GM19328 (cell line): Measurements from ENCODE around the gene PLA2G4B.
"Not testable (repeated sequence)": the region's sequence is repeated elsewhere in the genome, so short reads cannot be mapped to it uniquely, and the experiment has no call there.

Source experiments
- ATAC-seq: cut with Tn5 transposase; IDR thresholded peaks from one replicate; pipeline ENCODE4 v1.9.1; 2021; ENCODE audit warnings: mild to moderate bottlenecking, moderate library complexity; ENCODE audit not compliant: unreplicated experiment

The PLA2G4B gene

GRCh38 chr15:41825572-41826535 is 12.8 kb upstream of the PLA2G4B start:
- no peak for ATAC-seq

DNA sequence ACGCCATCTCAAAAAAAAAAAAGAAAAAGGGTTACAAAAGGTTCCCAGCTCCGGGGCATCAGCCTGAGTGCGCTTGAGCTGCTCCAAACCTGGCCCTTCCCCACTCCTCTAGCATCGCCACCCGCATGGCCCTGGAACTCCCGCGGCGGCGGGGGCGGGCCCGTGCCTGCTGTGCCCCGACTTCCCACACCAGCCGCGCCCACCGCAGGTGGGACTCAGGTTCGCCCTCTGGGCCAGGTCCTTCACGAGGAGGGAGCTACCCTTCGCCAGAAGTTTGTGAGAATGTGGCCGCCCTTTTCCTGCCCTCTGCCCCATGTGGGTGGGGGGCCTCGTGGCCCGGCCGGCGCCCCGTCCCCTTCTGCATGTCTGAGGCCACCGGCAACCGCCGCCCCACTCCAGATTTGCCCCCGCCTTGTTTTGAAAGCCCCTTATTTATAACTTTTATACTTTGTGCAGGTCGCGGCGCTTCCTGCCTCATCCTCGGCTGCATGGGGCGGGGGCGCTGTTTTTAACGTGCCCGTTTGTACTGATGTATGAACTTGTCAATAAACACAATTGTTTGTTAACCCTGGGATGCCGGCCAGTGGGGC is 11.3 kb upstream of the PLA2G4B start:
- peak; percentile 7 for ATAC-seq

GRCh38 chr15:41827880-41828806 is 10.5 kb upstream of the PLA2G4B start, which contains the start of gene JMJD7:
TSS of gene JMJD7 (plus strand) at chr15:41828092. CDS start at chr15:41828125, 33 bp downstream.
- ATAC-seq = peak; percentile 78

GRCh38 chr15:41828807-41829141 is 9.9 kb upstream of the PLA2G4B start:
- no peak for ATAC-seq

- ATAC-seq = no peak
Measured at GRCh38 chr15:41829959-41830646, 8.5 kb upstream of the PLA2G4B start.

- not testable (repeated sequence) for ATAC-seq
Measured at GRCh38 chr15:41831291-41831690, 7.4 kb upstream of the PLA2G4B start.

GRCh38 chr15:41832208-41832607 is 6.4 kb upstream of the PLA2G4B start:
- no peak for ATAC-seq

GRCh38 chr15:41832875-41833274 is 5.8 kb upstream of the PLA2G4B start:
- ATAC-seq = no peak

DNA sequence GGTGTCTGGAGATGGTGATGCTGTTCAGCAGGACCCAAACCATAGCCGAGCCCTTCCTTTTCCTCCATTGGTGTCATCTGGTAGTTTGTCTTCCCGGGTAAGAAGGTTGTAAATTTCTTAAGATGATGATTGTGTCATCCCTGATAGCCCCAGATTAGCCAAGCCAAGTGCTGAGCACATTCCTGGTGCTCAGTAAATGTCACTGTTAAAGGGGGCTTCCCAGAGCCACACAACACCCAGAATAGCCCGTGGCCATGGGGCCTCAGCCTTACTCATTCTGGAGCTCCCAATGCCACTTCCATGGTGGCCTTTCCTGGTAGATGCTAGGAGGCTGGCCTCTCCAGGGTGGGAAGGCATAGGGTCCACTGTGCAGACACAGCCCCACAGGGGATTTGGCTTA is 4.6 kb upstream of the PLA2G4B start:
- ATAC-seq = no peak

DNA sequence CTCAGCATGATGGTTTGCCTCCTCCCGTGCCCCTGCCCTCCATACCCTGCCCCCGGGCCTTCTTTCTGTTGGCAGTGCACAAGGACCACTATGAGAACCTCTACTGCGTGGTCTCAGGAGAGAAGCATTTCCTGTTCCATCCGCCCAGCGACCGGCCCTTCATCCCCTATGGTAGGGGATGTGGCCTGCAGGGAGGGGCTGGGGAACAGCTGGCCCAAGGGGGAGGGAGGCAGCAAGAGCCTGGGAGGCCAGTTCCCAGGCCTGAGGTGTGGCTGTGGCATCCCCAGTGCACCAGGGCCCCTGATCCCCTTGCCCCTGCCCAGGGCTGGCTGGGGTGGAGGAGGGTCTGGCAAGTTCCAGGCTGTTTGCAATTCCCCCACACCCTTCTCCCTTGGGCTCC is 2.6 kb upstream of the PLA2G4B start:
- no peak for ATAC-seq

GRCh38 chr15:41836713-41837454 is 1.8 kb upstream of the PLA2G4B start:
- no peak for ATAC-seq

GRCh38 chr15:41839781-41840491 is 1.3 kb downstream of the PLA2G4B start:
- no peak for ATAC-seq

- ATAC-seq = no peak
Measured at GRCh38 chr15:41840673-41841072, 2.0 kb downstream of the PLA2G4B start.

DNA sequence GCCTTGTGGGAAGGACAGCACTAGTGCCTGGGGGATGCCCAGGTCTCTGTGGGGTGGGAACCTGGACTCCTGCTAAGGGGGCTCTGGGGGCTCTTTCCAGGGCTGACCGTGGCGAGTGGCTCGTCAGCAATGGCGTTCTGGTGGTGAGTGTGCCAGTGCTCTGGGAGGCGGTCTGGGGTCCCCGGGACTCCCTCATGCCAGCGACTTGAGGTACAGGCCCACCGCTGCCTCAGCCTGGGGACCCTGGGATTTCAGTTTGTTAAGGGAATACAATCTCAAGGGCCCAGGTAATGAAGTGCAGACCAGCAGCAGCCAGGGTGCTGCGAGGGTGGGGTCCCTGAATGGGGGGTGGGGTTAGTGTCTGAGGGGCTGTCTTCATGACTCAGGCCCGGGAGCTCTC is 2.5 kb downstream of the PLA2G4B start:
- ATAC-seq = no peak

GRCh38 chr15:41842229-41842628 is 3.6 kb downstream of the PLA2G4B start:
- ATAC-seq = no peak

DNA sequence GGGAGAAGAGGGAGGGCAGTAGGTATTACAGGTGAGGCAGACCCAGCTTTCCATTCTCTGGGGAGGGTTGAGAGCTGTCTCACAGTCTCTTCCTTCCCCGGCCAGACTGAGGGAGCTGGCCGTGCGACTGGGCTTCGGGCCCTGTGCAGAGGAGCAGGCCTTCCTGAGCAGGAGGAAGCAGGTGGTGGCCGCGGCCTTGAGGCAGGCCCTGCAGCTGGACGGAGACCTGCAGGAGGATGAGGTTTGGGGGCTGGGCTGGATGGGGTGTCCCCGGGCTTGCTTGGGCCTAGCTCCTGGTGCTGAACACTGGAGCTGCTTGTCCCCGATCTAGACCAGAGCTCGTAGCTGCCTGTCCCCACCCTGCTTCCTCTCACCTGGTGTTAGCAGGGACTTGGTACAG is 4.9 kb downstream of the PLA2G4B start:
- ATAC-seq = no peak

DNA sequence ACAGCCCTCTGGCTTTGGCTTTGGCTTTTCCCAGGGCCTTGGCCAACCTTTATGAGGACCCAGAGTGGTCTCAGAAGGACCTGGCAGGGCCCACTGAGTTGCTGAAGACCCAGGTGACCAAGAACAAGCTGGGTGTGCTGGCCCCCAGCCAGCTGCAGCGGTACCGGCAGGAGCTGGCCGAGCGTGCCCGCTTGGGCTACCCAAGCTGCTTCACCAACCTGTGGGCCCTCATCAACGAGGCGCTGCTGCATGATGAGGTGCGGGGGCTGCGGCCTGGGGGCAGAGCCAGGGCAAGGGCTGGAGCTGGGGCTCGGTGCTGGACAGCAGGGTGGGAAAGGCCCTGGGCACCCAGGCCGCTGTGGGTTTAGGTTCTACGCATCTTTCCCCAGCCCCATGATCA is 6.2 kb downstream of the PLA2G4B start:
- no peak for ATAC-seq

- no peak for ATAC-seq
Measured at GRCh38 chr15:41847206-41847605, 8.6 kb downstream of the PLA2G4B start.

- ATAC-seq = no peak
Measured at GRCh38 chr15:41847981-41848380, 9.3 kb downstream of the PLA2G4B start.
